ENCODE results near the gene VWA1.

Gene VWA1

GRCh38 chr1:1406821-1407635 is 28.5 kb upstream of the VWA1 start, which contains the start of gene MRPL20 (continued):
- TF ChIP-seq ZNF114 (tag by site-specific recombination; IDR thresholded peaks at IDR 0.05) = no peak
- no peak for TF ChIP-seq ZNF350 (tag by site-specific recombination; IDR thresholded peaks at IDR 0.05)
- TF ChIP-seq ZNF76 (tag by site-specific recombination; IDR thresholded peaks at IDR 0.05; ENCODE audit: borderline replicate concordance, low read depth) = peak; percentile 97
- TF ChIP-seq, protein P1, sequence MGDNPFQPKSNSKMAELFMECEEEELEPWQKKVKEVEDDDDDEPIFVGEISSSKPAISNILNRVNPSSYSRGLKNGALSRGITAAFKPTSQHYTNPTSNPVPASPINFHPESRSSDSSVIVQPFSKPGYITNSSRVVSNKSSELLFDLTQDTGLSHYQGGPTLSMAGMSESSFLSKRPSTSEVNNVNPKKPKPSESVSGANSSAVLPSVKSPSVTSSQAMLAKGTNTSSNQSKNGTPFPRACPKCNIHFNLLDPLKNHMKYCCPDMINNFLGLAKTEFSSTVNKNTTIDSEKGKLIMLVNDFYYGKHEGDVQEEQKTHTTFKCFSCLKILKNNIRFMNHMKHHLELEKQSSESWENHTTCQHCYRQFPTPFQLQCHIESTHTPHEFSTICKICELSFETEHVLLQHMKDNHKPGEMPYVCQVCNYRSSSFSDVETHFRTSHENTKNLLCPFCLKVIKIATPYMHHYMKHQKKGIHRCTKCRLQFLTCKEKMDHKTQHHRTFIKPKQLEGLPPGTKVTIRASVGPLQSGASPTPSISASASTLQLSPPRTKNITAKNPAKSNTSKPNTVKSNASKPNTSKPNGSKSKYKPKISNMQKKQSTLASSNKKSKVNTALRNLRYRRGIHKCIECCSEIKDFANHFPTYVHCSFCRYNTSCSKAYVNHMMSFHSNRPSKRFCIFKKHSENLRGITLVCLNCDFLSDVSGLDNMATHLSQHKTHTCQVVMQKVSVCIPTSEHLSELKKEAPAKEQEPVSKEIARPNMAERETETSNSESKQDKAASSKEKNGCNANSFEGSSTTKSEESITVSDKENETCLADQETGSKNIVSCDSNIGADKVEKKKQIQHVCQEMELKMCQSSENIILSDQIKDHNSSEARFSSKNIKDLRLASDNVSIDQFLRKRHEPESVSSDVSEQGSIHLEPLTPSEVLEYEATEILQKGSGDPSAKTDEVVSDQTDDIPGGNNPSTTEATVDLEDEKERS (tag by site-specific recombination; IDR thresholded peaks at IDR 0.05) = no peak
- no peak for TF ChIP-seq ZBTB1 (tag by site-specific recombination; IDR thresholded peaks at IDR 0.05)
- peak; percentile 54 for TF ChIP-seq KLF17 (tag by site-specific recombination; IDR thresholded peaks at IDR 0.05)
- peak; percentile 75 for TF ChIP-seq ZEB2 (tag by site-specific recombination; IDR thresholded peaks at IDR 0.05)
- TF ChIP-seq ZNF24 (tag by site-specific recombination; IDR thresholded peaks at IDR 0.05) = no peak; the same call in 1 of the 2 replicates
- TF ChIP-seq SP3 (tag by site-specific recombination; IDR thresholded peaks at IDR 0.05) = no peak; the same call in none of the 2 replicates
- TF ChIP-seq ZNF138 (tag by site-specific recombination; IDR thresholded peaks at IDR 0.05; ENCODE audit: borderline replicate concordance) = no peak
- TF ChIP-seq ZNF18 (tag by site-specific recombination; IDR thresholded peaks at IDR 0.05) = no peak
- no peak; the same call in 1 of the 2 replicates for TF ChIP-seq ZNF391 (tag by site-specific recombination; IDR thresholded peaks at IDR 0.05; ENCODE audit: borderline replicate concordance, low read depth)
- TF ChIP-seq HOXA7 (CRISPR knock-in tag; IDR thresholded peaks at IDR 0.05; ENCODE audit: borderline replicate concordance) = no peak
- TF ChIP-seq, protein P2, sequence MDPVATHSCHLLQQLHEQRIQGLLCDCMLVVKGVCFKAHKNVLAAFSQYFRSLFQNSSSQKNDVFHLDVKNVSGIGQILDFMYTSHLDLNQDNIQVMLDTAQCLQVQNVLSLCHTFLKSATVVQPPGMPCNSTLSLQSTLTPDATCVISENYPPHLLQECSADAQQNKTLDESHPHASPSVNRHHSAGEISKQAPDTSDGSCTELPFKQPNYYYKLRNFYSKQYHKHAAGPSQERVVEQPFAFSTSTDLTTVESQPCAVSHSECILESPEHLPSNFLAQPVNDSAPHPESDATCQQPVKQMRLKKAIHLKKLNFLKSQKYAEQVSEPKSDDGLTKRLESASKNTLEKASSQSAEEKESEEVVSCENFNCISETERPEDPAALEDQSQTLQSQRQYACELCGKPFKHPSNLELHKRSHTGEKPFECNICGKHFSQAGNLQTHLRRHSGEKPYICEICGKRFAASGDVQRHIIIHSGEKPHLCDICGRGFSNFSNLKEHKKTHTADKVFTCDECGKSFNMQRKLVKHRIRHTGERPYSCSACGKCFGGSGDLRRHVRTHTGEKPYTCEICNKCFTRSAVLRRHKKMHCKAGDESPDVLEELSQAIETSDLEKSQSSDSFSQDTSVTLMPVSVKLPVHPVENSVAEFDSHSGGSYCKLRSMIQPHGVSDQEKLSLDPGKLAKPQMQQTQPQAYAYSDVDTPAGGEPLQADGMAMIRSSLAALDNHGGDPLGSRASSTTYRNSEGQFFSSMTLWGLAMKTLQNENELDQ (tag by site-specific recombination; IDR thresholded peaks at IDR 0.05; ENCODE audit: low read depth) = no peak
- no peak; the same call in 1 of the 2 replicates for TF ChIP-seq ZSCAN30 (tag by site-specific recombination; IDR thresholded peaks at IDR 0.05)
- no peak for TF ChIP-seq ZNF792 (tag by site-specific recombination; IDR thresholded peaks at IDR 0.05)
- TF ChIP-seq SALL2 (tag by site-specific recombination; IDR thresholded peaks at IDR 0.05; ENCODE audit: borderline replicate concordance) = no peak
- TF ChIP-seq HOXC10 (CRISPR knock-in tag; IDR thresholded peaks at IDR 0.05) = no peak
- TF ChIP-seq, protein P3, sequence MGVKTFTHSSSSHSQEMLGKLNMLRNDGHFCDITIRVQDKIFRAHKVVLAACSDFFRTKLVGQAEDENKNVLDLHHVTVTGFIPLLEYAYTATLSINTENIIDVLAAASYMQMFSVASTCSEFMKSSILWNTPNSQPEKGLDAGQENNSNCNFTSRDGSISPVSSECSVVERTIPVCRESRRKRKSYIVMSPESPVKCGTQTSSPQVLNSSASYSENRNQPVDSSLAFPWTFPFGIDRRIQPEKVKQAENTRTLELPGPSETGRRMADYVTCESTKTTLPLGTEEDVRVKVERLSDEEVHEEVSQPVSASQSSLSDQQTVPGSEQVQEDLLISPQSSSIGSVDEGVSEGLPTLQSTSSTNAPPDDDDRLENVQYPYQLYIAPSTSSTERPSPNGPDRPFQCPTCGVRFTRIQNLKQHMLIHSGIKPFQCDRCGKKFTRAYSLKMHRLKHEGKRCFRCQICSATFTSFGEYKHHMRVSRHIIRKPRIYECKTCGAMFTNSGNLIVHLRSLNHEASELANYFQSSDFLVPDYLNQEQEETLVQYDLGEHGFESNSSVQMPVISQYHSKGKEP (tag by site-specific recombination; IDR thresholded peaks at IDR 0.05) = no peak
- TF ChIP-seq ZNF140 (tag by site-specific recombination; IDR thresholded peaks at IDR 0.05) = no peak
- no peak for TF ChIP-seq ZNF48 (tag by site-specific recombination; IDR thresholded peaks at IDR 0.05)
- TF ChIP-seq ZNF292 (tag by site-specific recombination; IDR thresholded peaks at IDR 0.05; ENCODE audit: borderline replicate concordance, low read depth) = no peak
- TF ChIP-seq HOXD13 (CRISPR knock-in tag; IDR thresholded peaks at IDR 0.05; ENCODE audit: borderline replicate concordance) = no peak
- no peak for TF ChIP-seq IKZF3 (tag by site-specific recombination; IDR thresholded peaks at IDR 0.05)
- TF ChIP-seq ZNF2 (tag by site-specific recombination; IDR thresholded peaks at IDR 0.05) = peak; percentile 82; the same call in 1 of the 2 replicates
- TF ChIP-seq YY1 (tag by site-specific recombination; IDR thresholded peaks at IDR 0.05) = peak; percentile 98
- TF ChIP-seq KLF7 (tag by site-specific recombination; IDR thresholded peaks at IDR 0.05; ENCODE audit: borderline replicate concordance) = no peak
- no peak for TF ChIP-seq ZNF133 (tag by site-specific recombination; IDR thresholded peaks at IDR 0.05)
